Neural progenitor cell (in vitro differentiated cells): ENCODE results near the gene ICE1.

Experiments
- CTCF ChIP-seq: fragments of 200-600 bp; sonication (generic); IDR thresholded peaks from 2 replicates; pipeline ENCODE4 v1.5.1; 2017; ENCODE audit warnings: antibody characterized with exemption, mild to moderate bottlenecking
- EZH2 ChIP-seq: fragments of 200-600 bp; sonication (generic); IDR thresholded peaks from 2 replicates; pipeline ENCODE4 v1.6.1; 2017; ENCODE audit warnings: antibody characterized with exemption, mild to moderate bottlenecking, moderate library complexity

GRCh38 chr5:5522336-5522735 is 99.9 kb downstream of the ICE1 start:
- TF ChIP-seq CTCF (no peak), EZH2 (no peak)
